HL-60/S4 (cell line): ENCODE data around the gene HBQ1.
"Not testable (repeated sequence)": the region's sequence is repeated elsewhere in the genome, so short reads cannot be mapped to it uniquely, and the experiment has no call there.

ENCODE experiments used
- in situ Hi-C: fragments of 300-500 bp; cut with MboI; formaldehyde crosslinking; loops from 2 replicates; pipeline ENCODE4 v1.14.3; 2022; ENCODE audit warnings: low sequenced_read_pairs

HBQ1 gene

GRCh38 chr16:194516-194915 lies 14.3 kb downstream of the HBQ1 start:
- in situ Hi-C loops = no loop called here

GRCh38 chr16:200388-200787 lies 20.1 kb downstream of the HBQ1 start:
- in situ Hi-C loops = no loop called here

GRCh38 chr16:203246-203645 lies 23.0 kb downstream of the HBQ1 start:
- in situ Hi-C loops = no loop called here

- in situ Hi-C loops = not testable (repeated sequence)
Observed at GRCh38 chr16:204046-204445, 23.8 kb downstream of the HBQ1 start.

GRCh38 chr16:209359-209758 lies 29.1 kb downstream of the HBQ1 start:
- in situ Hi-C loops = not testable (repeated sequence)

GRCh38 chr16:211631-212180 lies 31.4 kb downstream of the HBQ1 start:
- in situ Hi-C loops = not testable (repeated sequence)

- in situ Hi-C loops = no loop called here
Observed at GRCh38 chr16:212999-213398, 32.7 kb downstream of the HBQ1 start.

- in situ Hi-C loops = no loop called here
Observed at GRCh38 chr16:220021-220420, 39.8 kb downstream of the HBQ1 start.

GRCh38 chr16:228151-228851 lies 48.0 kb downstream of the HBQ1 start:
- in situ Hi-C loops = no loop called here

- in situ Hi-C loops = no loop called here
Observed at GRCh38 chr16:228852-229730, 48.8 kb downstream of the HBQ1 start, which contains the start of gene LUC7L. Gene LUC7L, minus strand, starts transcription at chr16:229449. Its CDS starts 110 bp downstream, at chr16:229339.

- in situ Hi-C loops = no loop called here
Observed at GRCh38 chr16:229731-230281, 49.5 kb downstream of the HBQ1 start.

- in situ Hi-C loops = not testable (repeated sequence)
Observed at GRCh38 chr16:230351-230750, 50.1 kb downstream of the HBQ1 start.
